GM13977 (cell line): ENCODE results near the gene CUBN.

Experiments used
- DNase-seq: peaks from one replicate; pipeline ENCODE4 v3.0.0; 2012; ENCODE audit warnings: low spot score
- in situ Hi-C: fragments of 300-500 bp; cut with MboI; formaldehyde crosslinking; loops from one replicate; pipeline ENCODE4 v1.12.0; 2022; ENCODE audit warnings: low sequenced_read_pairs, low pct_unique_long_range_greater_than_20kb, mixed read lengths, inconsistent platforms; ENCODE audit not compliant: unreplicated experiment
- TF ChIP-seq, protein P1 (sequence below): IDR thresholded peaks from 2 replicates; pipeline ENCODE4 v1.5.1; 2012; ENCODE audit warnings: mild to moderate bottlenecking, control low read depth; ENCODE audit not compliant: insufficient read depth; ENCODE audit errors: extremely low read depth, missing control alignments

CUBN gene

DNA sequence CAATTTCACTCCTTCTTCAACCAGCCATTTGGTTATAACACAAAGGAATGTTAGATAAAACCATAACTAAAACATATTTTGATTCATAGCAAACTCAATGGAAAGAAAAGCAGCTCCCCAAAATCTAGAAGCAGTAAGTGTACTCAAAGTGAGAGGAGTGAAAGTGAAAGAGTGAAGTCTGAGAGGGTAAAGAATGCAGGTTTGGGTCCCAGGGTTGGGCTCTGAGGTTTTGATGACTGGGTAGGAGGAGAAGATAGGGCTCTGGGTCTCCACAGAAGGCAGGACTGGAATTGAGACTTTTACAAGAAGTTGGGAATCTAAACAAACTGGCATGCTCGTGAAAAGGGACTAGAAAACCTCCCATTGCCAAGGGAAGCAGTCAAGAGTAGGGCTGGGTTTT, 227.0 kb downstream of the CUBN start:
- TF ChIP-seq, protein P1, sequence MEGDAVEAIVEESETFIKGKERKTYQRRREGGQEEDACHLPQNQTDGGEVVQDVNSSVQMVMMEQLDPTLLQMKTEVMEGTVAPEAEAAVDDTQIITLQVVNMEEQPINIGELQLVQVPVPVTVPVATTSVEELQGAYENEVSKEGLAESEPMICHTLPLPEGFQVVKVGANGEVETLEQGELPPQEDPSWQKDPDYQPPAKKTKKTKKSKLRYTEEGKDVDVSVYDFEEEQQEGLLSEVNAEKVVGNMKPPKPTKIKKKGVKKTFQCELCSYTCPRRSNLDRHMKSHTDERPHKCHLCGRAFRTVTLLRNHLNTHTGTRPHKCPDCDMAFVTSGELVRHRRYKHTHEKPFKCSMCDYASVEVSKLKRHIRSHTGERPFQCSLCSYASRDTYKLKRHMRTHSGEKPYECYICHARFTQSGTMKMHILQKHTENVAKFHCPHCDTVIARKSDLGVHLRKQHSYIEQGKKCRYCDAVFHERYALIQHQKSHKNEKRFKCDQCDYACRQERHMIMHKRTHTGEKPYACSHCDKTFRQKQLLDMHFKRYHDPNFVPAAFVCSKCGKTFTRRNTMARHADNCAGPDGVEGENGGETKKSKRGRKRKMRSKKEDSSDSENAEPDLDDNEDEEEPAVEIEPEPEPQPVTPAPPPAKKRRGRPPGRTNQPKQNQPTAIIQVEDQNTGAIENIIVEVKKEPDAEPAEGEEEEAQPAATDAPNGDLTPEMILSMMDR: no peak

DNA sequence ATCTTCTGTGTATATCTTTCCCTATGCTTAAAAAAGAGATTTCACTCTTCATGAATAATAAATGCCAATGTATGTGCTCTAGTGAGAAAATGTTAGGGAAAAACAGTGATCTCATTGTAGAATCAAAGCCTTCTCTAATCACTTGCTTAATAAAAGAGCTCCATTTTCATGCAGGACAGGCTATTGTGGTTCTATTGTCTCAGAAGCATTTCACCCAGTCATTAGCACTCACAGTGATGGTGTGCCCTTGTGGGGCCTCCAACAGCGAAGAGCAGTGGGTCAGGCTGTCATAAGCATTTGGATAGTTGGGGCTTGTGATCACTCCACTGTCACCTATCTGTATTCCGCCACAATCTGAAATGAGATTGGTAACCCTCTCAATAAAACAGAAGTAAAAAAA, 228.5 kb downstream of the CUBN start:
- TF ChIP-seq, protein P1: no peak
- no peak for DNase-seq
- in situ Hi-C loops: no loop called here

More for the DNA sequence above, 227.0 kb downstream of the CUBN start:
- in situ Hi-C loops: no loop called here
- DNase-seq: no peak

DNA sequence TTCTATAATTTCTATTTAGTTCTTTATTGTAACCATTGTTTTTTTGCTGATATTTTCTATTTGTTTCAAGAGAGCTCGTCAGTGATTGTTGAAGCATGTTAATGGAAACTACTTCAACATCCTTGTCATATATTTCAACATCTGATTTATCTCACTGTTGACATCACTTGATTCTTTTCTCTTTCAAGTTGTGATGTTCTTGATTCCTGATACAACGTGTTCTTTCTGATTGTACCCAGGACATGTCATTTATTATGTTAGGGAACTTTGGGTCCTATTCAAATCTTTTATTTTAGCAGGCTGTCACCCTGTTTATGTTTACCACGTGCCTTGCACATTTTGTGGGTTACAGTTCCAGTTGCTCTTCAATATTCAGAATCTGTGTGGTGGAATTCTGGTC, 232.6 kb downstream of the CUBN start:
- TF ChIP-seq, protein P1: no peak
- in situ Hi-C loops: no loop called here
- no peak for DNase-seq

DNA sequence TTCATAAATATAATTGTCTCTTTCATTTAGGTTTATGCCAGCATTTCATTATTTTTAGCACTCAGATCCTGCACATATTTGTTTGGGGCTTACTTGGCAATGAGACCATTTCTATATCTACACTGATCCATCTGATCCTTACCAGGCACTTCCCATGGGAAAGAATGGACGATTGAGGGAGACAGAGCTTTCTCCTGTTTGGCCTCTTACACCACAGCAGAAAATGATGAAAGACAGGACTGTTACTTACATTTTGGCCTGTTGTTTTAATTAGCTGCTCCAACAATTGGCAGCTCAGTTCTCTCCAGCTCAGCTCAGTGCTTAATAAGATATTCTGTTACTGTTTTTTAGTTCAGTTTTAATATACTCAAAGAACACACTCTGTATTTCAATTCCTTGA, 234.8 kb downstream of the CUBN start:
- in situ Hi-C loops: no loop called here
- TF ChIP-seq, protein P1: no peak
- no peak for DNase-seq

DNA sequence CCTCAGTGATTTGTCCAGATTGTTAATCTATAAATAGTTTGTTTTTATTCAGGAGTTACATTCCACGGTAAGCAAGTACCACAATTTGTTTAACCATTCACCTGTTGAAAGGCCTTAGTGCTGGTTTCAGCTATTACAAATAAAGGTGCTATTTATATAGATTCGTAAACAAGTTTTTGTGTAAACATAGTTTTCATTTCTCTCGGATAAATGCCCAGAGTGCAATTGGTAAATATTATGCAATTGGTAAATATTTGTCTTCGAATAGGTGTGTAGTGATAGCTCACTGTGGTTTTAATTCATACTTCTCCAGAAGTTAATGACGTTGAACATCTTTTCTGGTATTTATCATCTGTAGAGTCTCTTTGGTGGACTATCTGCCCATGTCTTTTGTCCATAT, 235.9 kb downstream of the CUBN start:
- TF ChIP-seq, protein P1: no peak
- in situ Hi-C loops: no loop called here
- no peak for DNase-seq

DNA sequence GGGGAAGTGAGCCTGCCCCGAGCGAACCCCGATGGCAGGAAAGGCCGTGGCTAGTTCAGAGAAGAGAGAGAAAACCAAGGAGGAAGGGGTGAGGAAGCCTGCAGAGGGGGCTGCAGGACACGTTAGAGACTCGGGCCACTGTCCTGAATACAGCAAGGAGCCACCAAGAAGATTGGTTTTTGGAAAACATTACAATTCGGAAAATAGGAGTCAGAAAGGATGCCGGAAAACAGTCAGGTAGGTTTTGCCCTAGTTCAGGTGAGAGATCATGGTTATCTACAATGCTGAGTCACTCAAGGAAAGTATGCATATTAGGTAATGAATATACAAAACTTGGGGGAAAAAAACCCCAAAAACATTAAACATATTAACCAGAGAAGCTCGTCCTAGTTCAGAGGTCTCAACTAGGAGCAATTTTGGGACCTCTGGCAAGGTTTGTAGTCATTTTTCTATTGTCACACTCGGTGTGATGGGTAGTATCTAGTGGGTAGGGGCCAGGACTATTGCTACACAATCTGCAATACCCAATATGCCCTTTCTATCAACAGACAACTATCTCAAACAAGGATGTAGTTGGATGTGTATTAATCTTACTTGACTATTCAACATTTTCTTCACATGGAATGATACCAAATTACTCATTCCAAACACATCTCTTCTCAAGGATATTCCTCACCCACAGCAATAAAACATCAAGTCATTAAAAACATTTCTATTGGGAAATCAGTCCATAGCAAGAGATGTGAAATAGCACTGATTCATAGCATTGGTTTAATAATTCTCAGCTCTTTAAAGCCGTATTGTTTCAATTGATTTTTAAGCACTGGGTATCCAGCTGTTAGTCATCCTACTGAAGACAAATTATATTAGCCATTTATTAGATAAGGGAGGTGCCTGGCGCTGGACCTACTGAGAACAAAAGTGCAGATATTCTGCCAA, 238.0 kb downstream of the CUBN start:
- in situ Hi-C loops: no loop called here
- TF ChIP-seq, protein P1: no peak
- no peak for DNase-seq
